Esophagus muscularis mucosa (tissue), 4 donors: ENCODE data around the gene EGR2. TPM values are rescaled to one million over a fixed set of nuclear protein-coding genes. Genes with fewer than 3 reads are reported as not detected.
"Not testable (repeated sequence)": the region's sequence is repeated elsewhere in the genome, so short reads cannot be mapped to it uniquely, and the experiment has no call there.

Experiments
- DNase-seq: peaks from one replicate; pipeline ENCODE4 v3.0.0-alpha.2; 2017; ENCODE audit errors: extremely low spot score
- H3K27ac ChIP-seq, 4 donors: fragments of 200-600 bp; sonication (generic); replicated peaks in 1 of 4; 1 replicate in 3 of 4; 2 replicates in 1 of 4; pipeline ENCODE4 v1.5.1; 2016 to 2019; ENCODE audit warnings: mild to moderate bottlenecking in 1 of 4
- H3K27me3 ChIP-seq, 4 donors: fragments of 200-600 bp; sonication (generic); one replicate each; pipeline versions ENCODE4 v1.5.1 to v1.6.0; 2016 to 2019
- H3K36me3 ChIP-seq, 4 donors: fragments of 200-600 bp; sonication (generic); one replicate each; pipeline ENCODE4 v1.5.1; 2016 to 2019
- H3K4me1 ChIP-seq, 4 donors: fragments of 200-600 bp; sonication (generic); one replicate each; pipeline ENCODE4 v1.5.1; 2016 to 2019
- H3K4me3 ChIP-seq, 4 donors: fragments of 200-600 bp; sonication (generic); 1 replicate in 2 of 4; 2 replicates in 2 of 4; pipeline ENCODE4 v1.5.1; 2016 to 2019; ENCODE audit warnings: mild to moderate bottlenecking in 4 of 4, moderate library complexity in 1 of 4
- H3K9me3 ChIP-seq, 4 donors: fragments of 200-600 bp; sonication (generic); 1 replicate in 3 of 4; 2 replicates in 1 of 4; pipeline ENCODE4 v1.5.1; 2016 to 2019
- EP300 ChIP-seq: sonication (generic); formaldehyde crosslinking; IDR thresholded peaks from one replicate; pipeline ENCODE4 v1.6.1; 2017; ENCODE audit warnings: antibody characterized with exemption
- POLR2A ChIP-seq: fragments of 450-650 bp; IDR thresholded peaks from one replicate; pipeline ENCODE4 v1.6.1; 2017; ENCODE audit warnings: antibody characterized with exemption, moderate library complexity, mild to moderate bottlenecking, low read depth
- POLR2AphosphoS5 ChIP-seq, 2 donors: sonication (generic); formaldehyde crosslinking; IDR thresholded peaks; one replicate each; pipeline ENCODE4 v1.6.1; 2017; ENCODE audit warnings: antibody characterized with exemption in 2 of 2
- WGBS: methylation state at CpG from one replicate; pipeline ENCODE4 v1.1.5; 2018; 5-methylcytosine and 5-hydroxymethylcytosine counted together
- intact Hi-C: fragments of 100-400 bp; cut with DNase I; formaldehyde crosslinking; loops from one replicate; pipeline ENCODE4 v1.15.1; 2023
- total RNA-seq, 4 donors: library from RNA; depleted of rRNA; stranded (reverse); fragments of >200 nt; gene quantifications; one replicate each; pipeline versions ENCODE4 v1.1.0 to v1.2.1, GENCODE V29; 2016
- TF ChIP-seq, protein P1 (sequence below), 3 experiments: fragments of 200-600 bp in 2 of 3; fragments of 450-650 bp in 1 of 3; sonication (generic) in 2 of 3; IDR thresholded peaks; one replicate each; pipeline ENCODE4 v1.5.1; 2017 to 2019; ENCODE audit warnings: antibody characterized with exemption in 3 of 3, mild to moderate bottlenecking in 2 of 3, moderate library complexity in 1 of 3

The EGR2 gene
- total RNA-seq, 4 donors from 2014 or later = 0.26 to 4.0 (median 1.5) TPM

DNA sequence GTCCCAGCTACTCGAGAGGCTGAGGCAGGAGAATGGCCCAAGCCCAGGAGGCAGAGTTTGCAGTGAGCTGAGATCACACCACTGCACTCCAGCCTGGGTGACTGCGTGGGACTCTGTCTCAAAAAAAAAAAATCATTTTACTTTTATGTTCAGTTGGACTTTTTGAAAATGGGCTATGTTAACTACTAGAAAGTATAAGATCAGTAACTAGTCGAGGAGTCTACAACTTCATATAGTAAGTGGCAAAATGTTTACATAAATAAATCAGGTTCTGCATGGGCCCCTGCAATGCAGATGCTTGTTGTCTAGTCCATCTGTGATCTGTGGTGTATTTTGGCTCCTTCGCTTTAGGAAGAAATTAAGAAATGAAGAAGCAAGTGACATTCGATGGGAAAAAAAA is 23.9 kb downstream of the EGR2 start:
- Histone ChIP-seq H3K27ac (no peak overlapping the region), H3K36me3 (no peaks in the 10 kb centered on the region), H3K9me3 (no peaks in the 10 kb centered on the region), H3K27me3 (peaks cover 0 to 4% (median 2%) of the 10 kb centered on the region in 4 donors), H3K4me3 (no peak overlapping the region), H3K4me1 (peaks cover 12% of the 10 kb centered on the region in 4 donors)
- intact Hi-C loops = no loop called here
- no peak for DNase-seq
- WGBS = 76% methylated on average over 5 of the region's 5 CpGs
- TF ChIP-seq, protein P1, sequence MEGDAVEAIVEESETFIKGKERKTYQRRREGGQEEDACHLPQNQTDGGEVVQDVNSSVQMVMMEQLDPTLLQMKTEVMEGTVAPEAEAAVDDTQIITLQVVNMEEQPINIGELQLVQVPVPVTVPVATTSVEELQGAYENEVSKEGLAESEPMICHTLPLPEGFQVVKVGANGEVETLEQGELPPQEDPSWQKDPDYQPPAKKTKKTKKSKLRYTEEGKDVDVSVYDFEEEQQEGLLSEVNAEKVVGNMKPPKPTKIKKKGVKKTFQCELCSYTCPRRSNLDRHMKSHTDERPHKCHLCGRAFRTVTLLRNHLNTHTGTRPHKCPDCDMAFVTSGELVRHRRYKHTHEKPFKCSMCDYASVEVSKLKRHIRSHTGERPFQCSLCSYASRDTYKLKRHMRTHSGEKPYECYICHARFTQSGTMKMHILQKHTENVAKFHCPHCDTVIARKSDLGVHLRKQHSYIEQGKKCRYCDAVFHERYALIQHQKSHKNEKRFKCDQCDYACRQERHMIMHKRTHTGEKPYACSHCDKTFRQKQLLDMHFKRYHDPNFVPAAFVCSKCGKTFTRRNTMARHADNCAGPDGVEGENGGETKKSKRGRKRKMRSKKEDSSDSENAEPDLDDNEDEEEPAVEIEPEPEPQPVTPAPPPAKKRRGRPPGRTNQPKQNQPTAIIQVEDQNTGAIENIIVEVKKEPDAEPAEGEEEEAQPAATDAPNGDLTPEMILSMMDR (IDR thresholded peaks at IDR 0.05) = no peak
- TF ChIP-seq POLR2AphosphoS5 (IDR thresholded peaks at IDR 0.05) (no peak), EP300 (no peak), POLR2A (no peak)

DNA sequence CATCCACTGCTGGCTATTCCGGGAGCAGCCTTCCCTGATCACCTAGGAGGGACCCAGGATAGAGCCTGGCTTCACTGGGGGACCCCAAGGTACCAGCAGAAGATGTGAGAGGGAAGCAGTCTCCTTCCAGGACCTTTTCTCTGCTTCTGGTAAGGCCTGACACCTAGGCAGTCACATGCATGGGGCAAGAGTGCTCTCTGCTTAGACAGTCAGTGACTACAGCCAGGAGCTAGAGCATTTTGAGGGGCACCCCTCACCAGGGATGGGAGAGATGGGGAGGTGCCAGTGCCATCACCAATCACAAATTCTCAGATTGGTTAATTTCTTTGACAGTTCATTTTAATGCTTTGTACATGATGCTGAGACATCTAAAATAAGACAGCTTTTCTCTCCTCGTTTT is 25.6 kb downstream of the EGR2 start:
- H3K27me3 ChIP-seq = peaks cover 0 to 3% (median 0%) of the 10 kb centered on the region in 4 donors
- peaks cover 12% of the 10 kb centered on the region in 4 donors for H3K4me1 ChIP-seq
- H3K27ac ChIP-seq = no peak overlapping the region
- TF ChIP-seq, protein P1 (IDR thresholded peaks at IDR 0.05) = no peak
- no peak for TF ChIP-seq POLR2AphosphoS5 (IDR thresholded peaks at IDR 0.05)
- TF ChIP-seq EP300 = no peak
- no peak for TF ChIP-seq POLR2A
- intact Hi-C loops = no loop called here
- 72% methylated on average over 2 of the region's 2 CpGs for WGBS
- no peaks in the 10 kb centered on the region for H3K9me3 ChIP-seq
- peak; percentile 14 for DNase-seq
- no peak overlapping the region for H3K4me3 ChIP-seq
- no peaks in the 10 kb centered on the region for H3K36me3 ChIP-seq

DNA sequence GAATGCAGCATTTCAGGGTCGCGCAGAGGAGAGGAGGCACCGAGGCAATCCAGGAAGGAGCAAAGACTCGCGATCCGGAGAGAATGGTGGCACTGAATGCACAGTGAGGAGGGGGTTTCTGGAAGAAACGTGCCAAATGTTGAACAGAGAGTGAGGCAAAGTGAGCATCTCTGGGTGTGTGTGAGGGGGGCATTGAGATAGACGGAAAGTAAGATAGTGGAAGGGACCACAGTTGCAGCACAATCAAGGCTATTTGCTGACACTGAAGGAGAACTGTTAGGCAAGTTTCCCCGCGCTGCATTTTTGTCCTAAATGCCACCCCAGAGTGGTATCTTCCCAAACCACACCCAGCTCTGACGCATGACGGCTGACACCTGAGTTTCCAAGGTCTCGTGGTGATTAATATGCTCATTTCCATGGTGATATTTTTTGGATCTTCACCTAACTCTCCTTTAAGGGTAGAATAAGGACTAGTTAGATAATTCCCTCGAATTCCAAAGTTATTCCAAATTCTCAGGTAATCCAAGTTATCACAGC is 26.1 kb downstream of the EGR2 start:
- WGBS = 92% methylated on average over 14 of the region's 14 CpGs
- intact Hi-C loops = no loop called here

DNA sequence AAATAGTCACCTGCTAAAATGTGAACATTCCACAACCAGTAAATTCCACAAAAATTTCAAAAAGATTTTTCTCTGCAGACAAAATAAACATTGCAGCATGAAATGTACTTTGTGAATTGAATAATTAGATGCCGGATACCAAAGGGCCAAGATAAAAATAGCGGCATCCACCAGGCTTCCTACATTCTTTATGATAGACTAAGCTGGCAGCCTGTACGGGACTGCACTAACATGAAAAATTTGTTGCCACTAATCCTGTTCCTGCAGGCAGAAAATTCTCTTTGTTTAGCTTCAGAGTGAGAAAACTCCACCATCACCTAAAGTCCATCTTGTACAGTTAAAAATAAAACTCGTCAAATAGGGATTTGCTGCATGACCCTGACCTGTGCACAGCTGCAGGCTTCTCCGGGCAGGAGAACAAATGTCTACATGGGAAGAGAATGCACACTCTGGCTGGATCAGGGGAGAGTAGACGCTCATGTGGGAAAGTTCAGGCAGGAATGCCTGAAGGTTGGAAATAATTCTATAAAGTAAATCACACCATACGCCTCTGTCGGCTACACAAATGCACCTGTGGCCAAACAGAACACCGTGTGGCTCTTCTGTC is 27.2 kb downstream of the EGR2 start:
- intact Hi-C loops = no loop called here
- no peaks in the 10 kb centered on the region for H3K27me3 ChIP-seq
- H3K9me3 ChIP-seq = no peaks in the 10 kb centered on the region
- H3K27ac ChIP-seq = peak overlapping the region in 1 of 4 donors; percentile 40
- H3K4me3 ChIP-seq = no peak overlapping the region
- WGBS = 24% methylated on average over 9 of the region's 9 CpGs
- peaks cover 12% of the 10 kb centered on the region in 4 donors for H3K4me1 ChIP-seq
- no peak for TF ChIP-seq POLR2AphosphoS5 (IDR thresholded peaks at IDR 0.05)
- TF ChIP-seq EP300 = no peak
- TF ChIP-seq, protein P1 (IDR thresholded peaks at IDR 0.05) = no peak
- TF ChIP-seq POLR2A = no peak
- no peak for DNase-seq
- H3K36me3 ChIP-seq = no peaks in the 10 kb centered on the region

More for the DNA sequence above, 26.1 kb downstream of the EGR2 start:
- peak; percentile 68 for DNase-seq
- Histone ChIP-seq H3K27me3 (no peaks in the 10 kb centered on the region), H3K36me3 (no peaks in the 10 kb centered on the region), H3K4me3 (no peak overlapping the region), H3K4me1 (peaks cover 12% of the 10 kb centered on the region in 4 donors), H3K9me3 (no peaks in the 10 kb centered on the region), H3K27ac (no peak overlapping the region)
- TF ChIP-seq POLR2AphosphoS5 (IDR thresholded peaks at IDR 0.05) = no peak
- no peak for TF ChIP-seq EP300
- TF ChIP-seq, protein P1 (IDR thresholded peaks at IDR 0.05) = no peak
- TF ChIP-seq POLR2A = no peak

DNA sequence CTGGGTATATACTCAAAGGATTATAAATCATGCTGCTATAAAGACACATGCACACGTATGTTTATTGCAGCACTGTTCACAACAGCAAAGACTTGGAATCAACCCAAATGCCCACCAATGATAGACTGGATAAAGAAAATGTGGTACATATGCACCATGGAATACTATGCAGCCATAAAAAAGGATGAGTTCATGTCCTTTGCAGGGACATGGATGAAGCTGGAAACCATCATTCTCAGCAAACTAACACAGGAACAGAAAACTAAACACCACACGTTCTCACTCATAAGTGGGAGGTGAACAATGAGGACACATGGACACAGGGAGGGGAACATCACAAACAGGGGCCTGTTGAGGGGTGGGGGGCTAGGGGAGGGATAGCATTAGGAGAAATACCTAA is 27.9 kb downstream of the EGR2 start:
- intact Hi-C loops, DNase-seq, H3K27ac ChIP-seq, H3K27me3 ChIP-seq, H3K4me3 ChIP-seq, H3K9me3 ChIP-seq, H3K36me3 ChIP-seq: not testable (repeated sequence)
- H3K4me1 ChIP-seq = peaks cover 12% of the 10 kb centered on the region in 4 donors
- 68% methylated on average over 2 of the region's 2 CpGs for WGBS

DNA sequence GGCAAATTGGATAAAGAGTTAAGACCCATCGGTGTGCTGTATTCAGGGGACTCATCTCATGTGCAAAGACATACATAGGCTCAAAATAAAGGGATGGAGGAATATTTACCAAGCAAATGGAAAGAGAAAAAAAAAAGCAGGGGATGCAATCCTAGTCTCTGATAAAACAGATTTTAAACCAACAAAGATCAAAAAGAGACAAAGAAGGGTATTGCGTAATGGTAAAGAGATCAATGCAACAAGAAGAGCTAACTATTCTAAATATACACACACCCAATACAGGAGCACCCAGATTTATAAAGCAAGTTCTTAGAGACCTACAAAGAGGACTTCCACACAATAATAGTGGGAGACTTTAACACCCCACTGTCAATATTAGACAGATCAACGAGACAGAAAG is 31.6 kb downstream of the EGR2 start:
- H3K36me3 ChIP-seq, DNase-seq, H3K27me3 ChIP-seq, H3K4me3 ChIP-seq, H3K9me3 ChIP-seq, H3K27ac ChIP-seq, intact Hi-C loops: not testable (repeated sequence)
- peaks cover 10 to 11% (median 11%) of the 10 kb centered on the region in 4 donors for H3K4me1 ChIP-seq
- WGBS = 94% methylated on average over 3 of the region's 3 CpGs
